ENCODE results near the gene ADARB1.

The ADARB1 gene

GRCh38 chr21:45199201-45199600 is 124.8 kb downstream of the ADARB1 start:
- H3K9me3 ChIP-seq = no peaks in the 10 kb centered on the region
- no peak overlapping the region for H3K4me3 ChIP-seq (ENCODE audit: low read depth in 1 of 2, low read length in 1 of 2)
- no peak for TF ChIP-seq CTCF (IDR thresholded peaks at IDR 0.05)
- no peaks in the 10 kb centered on the region for H3K4me1 ChIP-seq (ENCODE audit: control insufficient read depth in 1 of 2, insufficient read depth in 1 of 2, low read depth in 1 of 2, low read length in 1 of 2)
- H3K27me3 ChIP-seq = no peaks in the 10 kb centered on the region
- H3K27ac ChIP-seq = no peak overlapping the region
- no peaks in the 10 kb centered on the region for H3K36me3 ChIP-seq

- Histone ChIP-seq H3K36me3 (no peaks in the 10 kb centered on the region), H3K4me3 (ENCODE audit: low read depth in 1 of 2, low read length in 1 of 2) (no peak overlapping the region), H3K27ac (no peak overlapping the region), H3K27me3 (no peaks in the 10 kb centered on the region), H3K9me3 (no peaks in the 10 kb centered on the region), H3K4me1 (ENCODE audit: control insufficient read depth in 1 of 2, insufficient read depth in 1 of 2, low read depth in 1 of 2, low read length in 1 of 2) (no peaks in the 10 kb centered on the region)
- no peak for TF ChIP-seq CTCF (IDR thresholded peaks at IDR 0.05)
Measured at GRCh38 chr21:45200031-45200430, 125.7 kb downstream of the ADARB1 start.

GRCh38 chr21:45200581-45201296 is 126.4 kb downstream of the ADARB1 start:
- no peak for TF ChIP-seq CTCF (IDR thresholded peaks at IDR 0.05)
- no peak overlapping the region for H3K4me3 ChIP-seq (ENCODE audit: low read depth in 1 of 2, low read length in 1 of 2)
- H3K4me1 ChIP-seq (ENCODE audit: control insufficient read depth in 1 of 2, insufficient read depth in 1 of 2, low read depth in 1 of 2, low read length in 1 of 2) = no peaks in the 10 kb centered on the region
- H3K36me3 ChIP-seq = no peaks in the 10 kb centered on the region
- no peaks in the 10 kb centered on the region for H3K27me3 ChIP-seq
- no peak overlapping the region for H3K27ac ChIP-seq
- no peaks in the 10 kb centered on the region for H3K9me3 ChIP-seq

GRCh38 chr21:45202344-45202743 is 128.0 kb downstream of the ADARB1 start:
- Histone ChIP-seq H3K4me3 (ENCODE audit: low read depth in 1 of 2, low read length in 1 of 2) (no peak overlapping the region), H3K27ac (no peak overlapping the region), H3K4me1 (ENCODE audit: control insufficient read depth in 1 of 2, insufficient read depth in 1 of 2, low read depth in 1 of 2, low read length in 1 of 2) (no peaks in the 10 kb centered on the region), H3K9me3 (no peaks in the 10 kb centered on the region), H3K36me3 (no peaks in the 10 kb centered on the region), H3K27me3 (no peaks in the 10 kb centered on the region)
- TF ChIP-seq CTCF (IDR thresholded peaks at IDR 0.05) = no peak

GRCh38 chr21:45202889-45203288 is 128.5 kb downstream of the ADARB1 start:
- no peak for TF ChIP-seq CTCF (IDR thresholded peaks at IDR 0.05)
- no peaks in the 10 kb centered on the region for H3K27me3 ChIP-seq
- no peaks in the 10 kb centered on the region for H3K36me3 ChIP-seq
- H3K4me1 ChIP-seq (ENCODE audit: control insufficient read depth in 1 of 2, insufficient read depth in 1 of 2, low read depth in 1 of 2, low read length in 1 of 2) = no peaks in the 10 kb centered on the region
- H3K4me3 ChIP-seq (ENCODE audit: low read depth in 1 of 2, low read length in 1 of 2) = no peak overlapping the region
- H3K9me3 ChIP-seq = no peaks in the 10 kb centered on the region
- no peak overlapping the region for H3K27ac ChIP-seq
